Mammary epithelial cell (primary cell): ENCODE results near the gene ZNF677.

ENCODE experiments used
- CTCF ChIP-seq, 2 donors: IDR thresholded peaks in 1 of 2; conservative IDR thresholded peaks in 1 of 2; 2 replicates each; pipeline ENCODE4 v1.5.1; 2011 to 2012; ENCODE audit warnings: inconsistent platforms in 2 of 2, low read length in 2 of 2, mild to moderate bottlenecking in 2 of 2, control low read depth in 1 of 2, low read depth in 1 of 2; ENCODE audit not compliant: insufficient read depth in 1 of 2; ENCODE audit errors: extremely low read depth in 1 of 2
- EZH2 ChIP-seq: IDR thresholded peaks from 2 replicates; pipeline ENCODE4 v1.6.1; 2012; ENCODE audit warnings: low read length, inconsistent platforms, borderline replicate concordance

GRCh38 chr19:53275480-53275879 lies 20.8 kb upstream of the ZNF677 start:
- TF ChIP-seq CTCF (conservative IDR thresholded peaks at IDR 0.05 in 1 of 2, IDR thresholded peaks at IDR 0.05 in 1 of 2; ENCODE audit: extremely low read depth in 1 of 2, insufficient read depth in 1 of 2, low read depth in 1 of 2, low read length in 2 of 2) (no peak), EZH2 (no peak)
